Spleen (tissue), 11 donors: Measurements from ENCODE around the gene APOA4. TPM values are rescaled to one million over a fixed set of nuclear protein-coding genes. Genes with fewer than 3 reads are reported as not detected.

Experiments
- DNase-seq: peaks from one replicate; pipeline ENCODE4 v3.0.0-alpha.2; 2020
- H3K27ac ChIP-seq, 8 donors: fragments of 200-600 bp; sonication (generic) in 7 of 8; 1 replicate in 4 of 8; 2 replicates in 4 of 8; pipeline versions ENCODE4 v1.5.0 to v1.8.0; 2016 to 2021; ENCODE audit warnings: inconsistent platforms in 4 of 8, mild to moderate bottlenecking in 4 of 8, moderate library complexity in 1 of 8
- H3K27me3 ChIP-seq, 7 donors: fragments of 200-600 bp; sonication (generic) in 6 of 7; replicated peaks in 1 of 7; 1 replicate in 4 of 7; 2 replicates in 3 of 7; pipeline versions ENCODE4 v1.5.0 to v1.8.0; 2016 to 2021; ENCODE audit warnings: inconsistent platforms in 3 of 7, mild to moderate bottlenecking in 1 of 7
- H3K36me3 ChIP-seq, 6 donors: fragments of 200-600 bp; sonication (generic) in 5 of 6; 1 replicate in 4 of 6; 2 replicates in 2 of 6; pipeline versions ENCODE4 v1.5.0 to v1.8.0; 2016 to 2021; ENCODE audit warnings: inconsistent platforms in 2 of 6
- H3K4me1 ChIP-seq, 6 donors: fragments of 200-600 bp; sonication (generic) in 5 of 6; 1 replicate in 3 of 6; 2 replicates in 3 of 6; pipeline versions ENCODE4 v1.5.0 to v1.8.0; 2016 to 2021; ENCODE audit warnings: inconsistent platforms in 3 of 6
- H3K4me3 ChIP-seq, 8 donors: fragments of 200-600 bp; sonication (generic) in 7 of 8; 1 replicate in 4 of 8; 2 replicates in 4 of 8; pipeline versions ENCODE4 v1.5.0 to v1.8.0; 2016 to 2021; ENCODE audit warnings: inconsistent platforms in 4 of 8, mild to moderate bottlenecking in 4 of 8, moderate library complexity in 2 of 8
- H3K9me3 ChIP-seq, 8 donors: fragments of 200-600 bp; sonication (generic) in 7 of 8; 1 replicate in 4 of 8; 2 replicates in 4 of 8; pipeline versions ENCODE4 v1.5.0 to v1.8.0; 2016 to 2021; ENCODE audit warnings: inconsistent platforms in 4 of 8
- CTCF ChIP-seq, 11 experiments: fragments of 200-600 bp in 7 of 11; fragments of 450-650 bp in 4 of 11; sonication (generic) in 4 of 11; IDR thresholded peaks in 8 of 11; conservative IDR thresholded peaks in 3 of 11; 1 replicate in 7 of 11; 2 replicates in 4 of 11; pipeline versions ENCODE4 v1.4.0 to v1.8.0; 2016 to 2021; ENCODE audit warnings: antibody characterized with exemption in 11 of 11, inconsistent platforms in 4 of 11, mild to moderate bottlenecking in 1 of 11
- POLR2A ChIP-seq, 3 donors: fragments of 450-650 bp; IDR thresholded peaks; one replicate each; pipeline ENCODE4 v1.5.1; 2017; ENCODE audit warnings: antibody characterized with exemption in 3 of 3, mild to moderate bottlenecking in 1 of 3
- POLR2AphosphoS5 ChIP-seq, 3 donors: sonication (generic); formaldehyde crosslinking; IDR thresholded peaks; one replicate each; pipeline ENCODE4 v1.5.1; 2017; ENCODE audit warnings: antibody characterized with exemption in 3 of 3
- WGBS, 5 donors: extraction: QIAGEN DNeasy Blood & Tissue Kit in 3 of 5; methylation state at CpG; one replicate each; pipeline versions ENCODE4 v1.1.5 to v1.1.7; 2013 to 2018; 5-methylcytosine and 5-hydroxymethylcytosine counted together
- intact Hi-C: fragments of 100-400 bp; cut with DNase I; formaldehyde crosslinking; loops from one replicate; pipeline ENCODE4 v1.15.0; 2023; ENCODE audit warnings: low total_unique reads
- polyA plus RNA-seq, 3 donors: library from polyadenylated mRNA; stranded (reverse); fragments of 200-250 nt; gene quantifications; one replicate each; pipeline ENCODE4 v1.2.1, GENCODE V29; 2013
- total RNA-seq, 7 donors: library from RNA; depleted of rRNA in 3 of 7; stranded (reverse); fragments of >200 nt in 3 of 7; fragmentation: NEBNext Ultra II Directional in 4 of 7; extraction: Animal tissue kit (Norgen Biotek cat#: 25700) in 4 of 7; gene quantifications; one replicate each; pipeline versions ENCODE4 v1.1.0 to v1.2.1, GENCODE V29; 2016 to 2021
- donor health status: healthy with polysubstance abuse.
- donor health status: DM: no; HTN: no; CAD: no; lungs with moderate emphysema.
- donor health status: DM: no; HTN: no; CAD: no.
- donor health status: Bipolar disorder and iron deficiency.
- donor health status: healthy.
- donor health status: DM: no; HTN: no; CAD: no.
- donor health status: DM: yes; HTN: yes; CAD: no.

Gene APOA4
- total and polyA plus RNA-seq, 10 donors = 0.05 to 0.16 TPM; not detected in 8

DNA sequence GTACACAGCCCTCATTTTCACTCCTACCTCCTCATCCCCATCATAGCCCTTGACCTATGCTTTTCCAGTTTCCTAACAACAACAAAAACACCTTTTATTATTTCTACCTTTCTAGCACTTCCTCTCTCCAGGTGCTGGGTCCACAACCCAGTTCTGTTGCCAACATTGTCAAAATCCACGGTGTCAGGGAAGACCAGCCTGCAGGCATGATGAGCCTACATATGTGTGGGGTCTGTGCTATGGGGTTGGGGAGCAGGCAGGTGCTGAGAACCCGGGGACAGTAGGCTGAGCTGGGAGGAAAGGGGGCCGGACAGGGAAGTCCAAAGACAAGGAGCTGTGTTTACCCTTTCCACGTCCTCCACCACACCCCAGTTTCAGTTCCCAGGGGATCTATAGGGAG, 34.6 kb downstream of the APOA4 start:
- 56 to 75% (median 64%) methylated on average over 4 of the region's 4 CpGs for WGBS, 5 donors
- TF ChIP-seq CTCF (IDR thresholded peaks at IDR 0.05 in 8 of 11, conservative IDR thresholded peaks at IDR 0.05 in 3 of 11) (no peak), POLR2AphosphoS5 (IDR thresholded peaks at IDR 0.05) (no peak), POLR2A (IDR thresholded peaks at IDR 0.05) (no peak)
- intact Hi-C loops = no loop called here

GRCh38 chr11:116787786-116788486, 35.2 kb downstream of the APOA4 start, which contains the start of gene ZPR1:
Gene ZPR1 (minus strand): TSS chr11:116788023. CDS start chr11:116787990, 33 bp downstream.
- Histone ChIP-seq H3K36me3 (peaks cover 0 to 39% (median 33%) of the 10 kb centered on the region in 6 donors), H3K27me3 (peaks cover 0 to 19% (median 0%) of the 10 kb centered on the region in 7 donors), H3K9me3 (no peaks in the 10 kb centered on the region), H3K4me3 (peak within 1 kb of the TSS; percentile 86 to 99 (median 96)), H3K4me1 (peaks cover 14 to 50% (median 35%) of the 10 kb centered on the region in 6 donors), H3K27ac (peak within 1 kb of the TSS; percentile 66 to 92 (median 88))
- DNase-seq = peak; percentile 96
- 1 to 2% (median 1%) methylated on average over 19 to 56 of the region's 56 CpGs for WGBS, 5 donors
- intact Hi-C loops = no loop called here
- peak in 4 of 11 experiments; percentile 18 to 25 (median 21) for TF ChIP-seq CTCF (IDR thresholded peaks at IDR 0.05 in 8 of 11, conservative IDR thresholded peaks at IDR 0.05 in 3 of 11)
- TF ChIP-seq POLR2A (IDR thresholded peaks at IDR 0.05) = peak in 1 of 3 donors; percentile 29
- peak; percentile 87 to 90 (median 89) for TF ChIP-seq POLR2AphosphoS5 (IDR thresholded peaks at IDR 0.05)

More for the DNA sequence above, 34.6 kb downstream of the APOA4 start:
- Histone ChIP-seq H3K27ac (peak overlapping the region in 7 of 8 donors; percentile 66 to 92 (median 89)), H3K9me3 (no peaks in the 10 kb centered on the region), H3K36me3 (peaks cover 0 to 33% (median 27%) of the 10 kb centered on the region in 6 donors), H3K4me3 (peak overlapping the region in 7 of 8 donors; percentile 86 to 99 (median 96)), H3K4me1 (peaks cover 14 to 50% (median 35%) of the 10 kb centered on the region in 6 donors), H3K27me3 (peaks cover 0 to 19% (median 0%) of the 10 kb centered on the region in 7 donors)
- no peak for DNase-seq

GRCh38 chr11:116787436-116787785, 35.7 kb downstream of the APOA4 start:
- H3K36me3 ChIP-seq = peaks cover 0 to 44% (median 38%) of the 10 kb centered on the region in 6 donors
- H3K27ac ChIP-seq = peak overlapping the region; percentile 66 to 92 (median 88)
- H3K9me3 ChIP-seq = no peaks in the 10 kb centered on the region
- DNase-seq = no peak
- H3K4me3 ChIP-seq = peak overlapping the region; percentile 86 to 99 (median 96)
- intact Hi-C loops = no loop called here
- no peak for TF ChIP-seq CTCF (IDR thresholded peaks at IDR 0.05 in 8 of 11, conservative IDR thresholded peaks at IDR 0.05 in 3 of 11)
- no peak for TF ChIP-seq POLR2AphosphoS5 (IDR thresholded peaks at IDR 0.05)
- no peak for TF ChIP-seq POLR2A (IDR thresholded peaks at IDR 0.05)
- H3K4me1 ChIP-seq = peaks cover 14 to 50% (median 35%) of the 10 kb centered on the region in 6 donors
- WGBS, 5 donors = 0 to 1% (median 1%) methylated on average over 10 to 15 of the region's 15 CpGs
- peaks cover 0 to 19% (median 0%) of the 10 kb centered on the region in 7 donors for H3K27me3 ChIP-seq

- peaks cover 0 to 49% (median 43%) of the 10 kb centered on the region in 6 donors for H3K36me3 ChIP-seq
- peaks cover 14 to 50% (median 35%) of the 10 kb centered on the region in 6 donors for H3K4me1 ChIP-seq
- intact Hi-C loops = no loop called here
- no peak for DNase-seq
- H3K4me3 ChIP-seq = peak overlapping the region; percentile 86 to 99 (median 96)
- 57 to 82% (median 75%) methylated on average over 5 of the region's 5 CpGs for WGBS, 5 donors
- no peaks in the 10 kb centered on the region for H3K9me3 ChIP-seq
- no peak for TF ChIP-seq POLR2AphosphoS5 (IDR thresholded peaks at IDR 0.05)
- no peak for TF ChIP-seq CTCF (IDR thresholded peaks at IDR 0.05 in 8 of 11, conservative IDR thresholded peaks at IDR 0.05 in 3 of 11)
- no peak for TF ChIP-seq POLR2A (IDR thresholded peaks at IDR 0.05)
- H3K27me3 ChIP-seq = peaks cover 0 to 19% (median 0%) of the 10 kb centered on the region in 7 donors
- peak overlapping the region in 4 of 8 donors; percentile 83 to 92 (median 90) for H3K27ac ChIP-seq
Measured at GRCh38 chr11:116786966-116787365, 36.1 kb downstream of the APOA4 start.
